Fibroblast of upper back skin (primary cell): Measurements from ENCODE around the gene KISS1R.
A peak's percentile ranks its signal among the peaks of the same experiment; 100 is the strongest.
"Not testable (repeated sequence)": the region's sequence is repeated elsewhere in the genome, so short reads cannot be mapped to it uniquely, and the experiment has no call there.

Experiments
- DNase-seq: peaks from one replicate; pipeline ENCODE4 v3.0.0-alpha.2; 2013

Gene KISS1R

GRCh38 chr19:955803-956765 lies 39.0 kb downstream of the KISS1R start:
- DNase-seq = no peak

DNA sequence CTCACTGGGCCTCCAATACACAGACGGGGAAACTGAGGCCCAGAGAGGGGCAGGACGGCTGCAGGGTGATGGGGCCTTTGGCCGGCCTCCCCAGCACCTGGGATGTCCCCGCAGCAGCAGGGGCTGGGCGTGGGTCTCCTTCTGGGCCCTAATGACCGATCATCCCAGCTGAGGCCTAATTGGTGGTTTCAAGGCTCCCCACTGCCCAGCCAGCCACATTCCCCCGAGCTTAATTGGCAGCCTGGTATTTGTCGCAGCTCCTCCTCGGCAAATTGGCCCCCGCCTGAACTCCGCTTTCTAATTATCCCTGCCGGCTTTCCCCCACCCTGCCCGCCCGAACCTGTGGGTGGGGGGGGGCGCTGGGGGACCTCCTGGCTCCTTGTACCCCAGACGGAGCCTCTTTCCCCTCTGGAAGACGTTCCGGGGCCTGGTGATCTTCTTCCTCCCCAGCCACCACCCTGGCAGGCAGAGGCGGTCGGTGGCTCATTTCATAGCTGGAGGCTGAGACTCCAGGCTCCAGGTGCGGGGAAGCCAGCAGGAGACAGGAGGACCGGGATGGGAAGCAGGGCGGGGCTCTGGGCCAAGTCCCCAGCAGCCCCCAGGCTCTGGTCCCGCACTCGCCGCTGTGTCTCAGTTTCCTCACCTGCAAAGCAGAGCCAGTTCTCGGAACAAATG lies 39.8 kb downstream of the KISS1R start:
- peak; percentile 55 for DNase-seq

DNA sequence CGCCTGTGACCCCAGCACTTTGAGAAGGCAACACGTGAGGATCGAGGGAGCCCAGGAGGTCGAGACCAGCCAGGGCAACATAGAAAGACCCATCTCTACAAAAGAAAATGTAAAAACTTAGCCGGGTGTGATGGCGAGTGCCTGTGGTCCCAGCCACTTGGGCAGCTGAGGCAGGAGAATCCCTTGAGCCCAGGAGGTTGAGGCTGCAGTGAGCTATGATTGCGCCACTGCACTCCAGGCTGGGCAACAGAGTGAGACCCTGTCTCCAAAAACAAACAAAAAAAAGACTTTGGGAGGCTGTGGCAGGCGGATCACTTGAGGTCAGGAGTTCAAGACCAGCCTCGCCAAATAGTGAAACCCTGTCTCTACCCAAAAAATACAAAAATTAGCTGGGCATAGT lies 40.4 kb downstream of the KISS1R start:
- not testable (repeated sequence) for DNase-seq

- no peak for DNase-seq
These were observed 42.1 kb downstream of the KISS1R start for GRCh38 chr19:958967-959855.

GRCh38 chr19:960020-960419 lies 42.9 kb downstream of the KISS1R start:
- DNase-seq = no peak

- no peak for DNase-seq
These were observed 43.4 kb downstream of the KISS1R start for GRCh38 chr19:960601-960938.

DNA sequence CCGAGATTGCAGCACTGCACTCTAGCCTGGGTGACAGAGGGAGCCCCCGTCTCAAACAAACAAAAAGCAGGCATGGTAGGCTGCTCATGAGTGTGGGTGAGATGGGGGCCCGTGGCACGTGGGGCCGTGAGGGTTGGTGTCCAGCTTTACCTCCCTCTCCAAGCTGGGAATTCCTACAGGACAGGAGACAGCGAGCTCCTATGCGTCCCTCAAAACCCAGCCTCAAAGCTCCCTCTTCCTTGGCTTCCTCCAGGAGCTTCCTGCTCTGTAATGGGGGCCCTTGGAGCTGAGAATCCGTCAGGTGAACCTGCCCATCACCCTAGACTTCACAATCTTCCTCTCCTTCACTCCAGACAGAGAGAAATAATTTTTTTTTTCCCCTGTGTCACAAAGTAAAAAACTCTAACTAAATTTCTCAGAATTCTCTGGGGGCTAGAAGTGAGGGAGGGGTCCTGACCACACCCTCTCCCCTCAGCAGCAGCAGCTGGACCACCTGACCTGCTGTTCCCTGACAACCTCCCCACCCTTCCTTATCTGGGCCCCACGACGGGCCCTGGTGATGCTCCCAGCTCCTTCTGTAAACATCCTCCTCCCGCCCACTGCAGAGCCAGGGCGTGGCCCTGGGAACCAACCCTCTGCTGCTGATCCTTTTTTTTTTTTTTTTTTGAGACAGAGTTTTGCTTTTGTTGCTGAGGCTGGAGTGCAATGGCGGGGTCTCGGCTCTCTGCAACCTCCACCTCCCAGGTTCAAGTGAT lies 44.9 kb downstream of the KISS1R start:
- no peak for DNase-seq

DNA sequence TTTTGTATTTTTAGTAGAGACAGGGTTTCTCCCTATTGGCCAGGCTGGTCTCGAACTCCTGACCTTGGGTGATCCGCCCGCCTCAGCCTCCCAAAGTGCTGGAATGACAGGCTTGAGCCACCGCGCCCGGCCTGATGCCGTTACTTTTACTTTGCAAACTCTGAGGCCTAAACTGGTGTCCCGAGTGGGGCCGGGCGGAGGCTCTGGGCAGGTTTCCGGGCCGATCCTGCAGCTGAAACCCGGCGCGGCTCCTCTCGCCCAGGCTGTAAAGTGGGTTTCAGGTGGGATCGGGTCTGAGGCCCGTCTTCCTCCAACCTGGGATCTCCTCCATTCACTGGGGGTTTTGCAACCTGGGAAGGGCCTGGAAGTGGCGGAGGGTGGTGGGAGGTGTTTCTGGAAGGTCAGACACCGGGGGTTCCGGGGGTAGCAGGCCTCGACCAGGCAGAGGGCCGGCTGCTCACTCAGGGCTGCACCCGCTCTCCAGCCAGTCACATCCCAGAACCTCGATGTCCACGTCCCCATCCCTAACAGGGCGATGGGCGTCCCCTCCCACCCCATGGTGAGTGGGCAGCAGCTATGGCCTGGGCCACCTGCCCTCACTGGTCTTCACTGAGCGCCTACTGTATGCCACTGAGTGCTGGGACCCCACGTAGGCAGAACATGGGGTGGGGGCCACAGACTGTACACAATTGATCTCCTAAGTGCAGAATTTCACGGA lies 45.7 kb downstream of the KISS1R start:
- DNase-seq = no peak

- DNase-seq = no peak
These were observed 46.4 kb downstream of the KISS1R start for GRCh38 chr19:963486-963951.

DNA sequence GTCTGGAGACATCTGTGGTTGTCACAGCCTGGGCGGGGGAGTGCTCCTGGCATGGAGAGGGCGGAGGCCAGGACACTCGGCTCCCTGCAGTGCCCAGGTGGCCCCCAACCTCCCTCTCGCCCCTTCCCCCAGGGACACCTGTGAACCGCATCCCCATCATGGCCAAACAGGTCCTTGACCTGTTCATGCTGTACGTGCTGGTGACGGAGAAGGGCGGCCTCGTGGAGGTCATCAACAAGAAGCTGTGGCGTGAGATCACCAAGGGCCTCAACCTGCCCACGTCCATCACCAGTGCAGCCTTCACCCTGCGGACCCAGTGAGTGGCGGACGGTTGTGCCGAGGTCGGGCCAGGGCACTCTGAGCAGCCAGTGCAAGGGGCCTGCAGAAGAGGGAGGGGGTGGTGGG lies 47.0 kb downstream of the KISS1R start:
- DNase-seq = no peak

- DNase-seq = no peak
These were observed 47.9 kb downstream of the KISS1R start for GRCh38 chr19:964761-965694.

DNA sequence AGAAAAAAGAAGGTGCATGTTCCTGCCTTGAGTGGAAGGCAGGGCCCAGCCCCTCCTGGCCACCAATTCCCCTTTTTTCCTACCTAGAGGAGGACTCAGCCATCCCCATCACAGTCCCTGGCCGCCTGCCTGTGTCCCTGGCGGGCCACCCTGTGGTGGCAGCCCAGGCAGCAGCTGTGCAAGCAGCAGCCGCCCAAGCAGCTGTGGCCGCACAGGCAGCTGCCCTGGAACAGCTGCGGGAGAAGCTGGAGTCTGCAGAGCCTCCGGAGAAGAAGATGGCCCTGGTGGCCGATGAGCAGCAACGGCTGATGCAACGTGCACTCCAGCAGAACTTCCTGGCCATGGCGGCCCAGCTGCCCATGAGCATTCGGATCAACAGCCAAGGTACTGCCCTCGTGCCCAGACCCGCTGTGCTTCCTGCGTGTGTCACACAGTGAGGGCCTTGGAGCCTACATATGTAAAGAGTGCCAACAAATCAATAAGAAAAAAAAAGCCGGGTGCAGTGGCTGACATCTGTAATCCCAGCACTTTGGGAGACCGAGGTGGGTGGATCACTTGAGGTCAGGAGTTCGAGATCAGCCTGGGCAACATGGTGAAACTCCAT lies 49.5 kb downstream of the KISS1R start:
- DNase-seq = no peak
